ENCODE results near the gene SRMS.

SRMS gene

DNA sequence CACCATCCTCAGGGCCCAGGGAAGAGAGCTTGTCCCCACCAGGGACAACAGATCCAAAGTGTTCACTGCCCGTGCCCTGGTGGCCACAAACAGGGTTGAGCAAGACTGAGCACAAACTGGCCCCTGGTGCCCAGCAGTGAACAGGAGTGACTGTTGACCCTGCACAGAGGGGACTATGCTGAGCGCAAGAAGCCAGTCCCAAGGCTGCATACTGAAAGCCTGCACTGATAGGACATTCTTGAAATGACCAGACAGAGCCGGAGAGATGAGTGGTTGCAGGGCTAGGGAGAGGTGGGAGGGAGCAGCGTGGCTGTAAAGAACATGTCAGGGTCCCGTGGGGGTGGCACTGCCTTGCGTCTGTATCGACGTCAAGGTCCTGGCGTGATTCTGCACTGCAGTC is 3.5 kb upstream of the SRMS start:
- DNase-seq, result no peak

DNA sequence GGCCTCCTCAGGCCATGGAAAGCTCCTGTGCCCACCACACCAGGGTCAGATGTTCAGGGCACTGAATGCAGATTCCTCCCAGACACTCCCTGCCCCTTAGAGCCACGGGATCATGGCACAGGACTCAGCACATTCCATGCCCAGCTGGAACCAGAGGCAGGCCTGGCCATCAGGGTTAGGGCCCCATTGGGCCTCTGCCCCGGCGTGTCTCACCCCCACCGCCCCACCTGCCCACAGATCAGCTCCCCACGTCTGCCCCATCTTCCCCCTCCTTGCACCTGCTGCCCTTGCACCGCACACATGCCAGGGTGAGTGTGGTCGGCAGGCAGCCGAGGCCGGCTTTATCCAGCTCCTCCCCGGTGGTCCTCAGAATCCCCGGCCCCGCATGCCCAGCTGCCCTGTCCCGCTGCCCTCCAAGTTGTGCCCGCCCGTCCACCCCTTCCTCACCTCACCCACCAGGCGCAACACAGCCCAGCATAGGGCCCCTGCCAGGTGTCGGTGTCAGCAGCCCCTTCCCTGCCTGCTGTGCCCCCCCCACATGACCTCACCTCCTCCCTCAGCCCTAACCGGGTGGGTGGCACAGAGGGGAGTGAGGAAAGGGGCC is 2.2 kb upstream of the SRMS start:
- no peak for DNase-seq

GRCh38 chr20:63549019-63549418 is 1.5 kb upstream of the SRMS start:
- no peak for DNase-seq

DNA sequence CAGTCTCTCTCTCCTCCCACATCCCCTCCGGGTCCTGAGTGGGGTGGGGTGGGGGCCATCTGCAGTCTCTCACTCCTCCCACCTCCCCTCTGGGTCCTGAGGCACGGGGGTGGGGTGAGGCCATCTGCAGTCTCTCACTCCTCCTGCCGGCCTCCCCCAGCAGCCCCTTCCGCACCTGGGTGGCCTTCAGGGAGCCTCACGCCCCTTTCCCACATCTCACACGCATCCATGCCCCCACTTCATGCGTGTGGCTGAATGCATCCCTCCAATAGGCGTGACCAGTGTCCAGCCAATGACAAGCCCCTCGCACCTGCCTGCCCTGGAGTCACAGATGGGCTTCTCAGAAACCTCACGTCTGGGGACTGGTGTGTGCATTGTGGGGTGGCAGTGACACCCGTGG is 993 bp upstream of the SRMS start:
- no peak for DNase-seq

GRCh38 chr20:63546956-63547724 is 409 bp downstream of the SRMS start:
- no peak for DNase-seq

DNA sequence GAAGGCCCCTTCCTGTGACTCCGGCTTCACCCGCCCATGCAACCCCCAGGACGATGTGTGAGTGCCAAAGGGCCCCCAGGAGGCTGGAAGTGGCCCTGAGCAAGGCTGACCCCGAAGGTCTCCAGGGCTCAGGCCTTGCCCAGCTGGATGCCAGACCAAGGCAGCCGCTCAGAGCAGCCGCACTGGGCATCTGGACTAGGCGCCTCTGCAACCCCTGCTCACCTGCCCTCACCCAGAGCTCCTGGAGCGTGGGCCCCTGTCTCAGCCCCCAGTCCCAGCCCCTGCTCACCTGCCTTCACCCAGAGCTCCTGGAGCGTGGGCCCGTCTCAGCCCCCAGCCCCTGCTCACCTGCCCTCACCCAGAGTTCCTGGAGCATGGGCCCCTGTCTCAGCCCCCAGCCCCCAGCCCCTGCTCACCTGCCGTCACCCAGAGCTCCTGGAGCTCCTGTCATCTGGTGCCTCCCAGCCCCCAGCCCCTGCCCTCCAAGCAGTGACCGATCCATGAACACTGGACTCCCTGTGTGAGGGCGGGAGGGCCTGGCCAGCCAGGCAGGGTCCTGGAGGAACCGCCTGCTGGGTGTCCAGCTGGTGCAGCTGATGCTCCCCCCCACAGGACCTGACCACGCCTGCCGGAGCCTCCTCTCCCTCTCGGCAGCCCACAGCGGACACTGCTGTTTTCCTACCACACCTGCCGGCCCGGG is 1.1 kb downstream of the SRMS start:
- DNase-seq, result no peak

- DNase-seq, result no peak
Measured at GRCh38 chr20:63545814-63546213, 1.7 kb downstream of the SRMS start.

DNA sequence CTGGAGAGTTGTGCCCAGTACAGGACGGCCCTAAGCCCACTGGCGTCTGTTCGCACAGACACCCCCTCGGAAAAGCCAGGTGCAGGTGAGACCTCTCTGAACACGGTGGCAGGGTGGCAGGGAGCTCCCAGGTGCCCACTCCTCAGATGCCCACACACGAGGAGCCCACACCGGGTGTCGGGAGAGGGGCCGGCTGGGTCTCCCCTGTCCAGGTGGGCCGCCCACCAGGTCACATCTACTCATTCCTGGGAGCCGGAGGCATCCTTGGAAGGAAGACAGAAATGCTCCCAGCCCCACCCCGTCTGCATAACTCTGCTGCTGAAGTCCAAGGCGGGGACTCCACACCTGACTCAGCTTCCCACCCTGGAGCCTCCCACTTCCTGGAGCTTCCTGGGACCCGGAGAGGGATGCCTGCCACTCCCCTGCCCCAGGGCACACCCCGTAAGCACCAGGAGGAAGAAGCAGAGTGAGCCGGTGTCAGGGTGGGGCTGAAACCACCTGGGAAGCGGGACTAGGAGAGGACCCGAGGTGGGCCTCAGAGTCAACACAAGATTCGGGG is 2.5 kb downstream of the SRMS start:
- DNase-seq, result no peak

- DNase-seq, result no peak
Measured at GRCh38 chr20:63544241-63544957, 3.1 kb downstream of the SRMS start.

GRCh38 chr20:63543733-63544132 is 3.8 kb downstream of the SRMS start:
- DNase-seq, result no peak

GRCh38 chr20:63543131-63543530 is 4.4 kb downstream of the SRMS start:
- DNase-seq, result no peak

- DNase-seq, result no peak
Measured at GRCh38 chr20:63542696-63543095, 4.9 kb downstream of the SRMS start.

DNA sequence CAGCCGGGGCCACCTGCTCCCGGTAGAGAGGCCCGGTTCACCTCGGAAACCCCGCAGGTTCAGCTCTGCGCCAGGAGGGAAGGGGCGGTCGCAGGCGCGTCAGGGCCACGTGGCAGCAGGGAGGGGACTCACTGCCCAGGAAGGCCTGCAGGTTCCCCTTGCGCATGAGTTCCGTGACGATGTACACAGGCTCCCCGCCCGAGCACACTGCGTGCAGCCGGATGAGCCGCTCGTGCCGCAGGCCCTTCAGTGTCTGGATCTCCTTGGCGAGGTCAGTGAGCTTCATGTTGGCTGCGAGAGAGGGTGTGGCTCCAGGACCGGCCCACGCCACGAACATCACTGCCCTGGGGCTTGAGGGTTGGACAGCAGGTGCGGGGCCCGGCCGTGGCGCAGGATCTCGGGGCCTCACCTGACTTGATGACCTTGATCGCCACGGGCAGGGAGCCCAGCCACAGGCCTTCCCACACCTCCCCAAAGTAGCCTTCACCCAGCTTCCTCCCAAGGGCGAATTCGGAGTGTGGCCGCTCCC is 5.5 kb downstream of the SRMS start:
- no peak for DNase-seq

- no peak for DNase-seq
Measured at GRCh38 chr20:63541371-63541770, 6.2 kb downstream of the SRMS start.

DNA sequence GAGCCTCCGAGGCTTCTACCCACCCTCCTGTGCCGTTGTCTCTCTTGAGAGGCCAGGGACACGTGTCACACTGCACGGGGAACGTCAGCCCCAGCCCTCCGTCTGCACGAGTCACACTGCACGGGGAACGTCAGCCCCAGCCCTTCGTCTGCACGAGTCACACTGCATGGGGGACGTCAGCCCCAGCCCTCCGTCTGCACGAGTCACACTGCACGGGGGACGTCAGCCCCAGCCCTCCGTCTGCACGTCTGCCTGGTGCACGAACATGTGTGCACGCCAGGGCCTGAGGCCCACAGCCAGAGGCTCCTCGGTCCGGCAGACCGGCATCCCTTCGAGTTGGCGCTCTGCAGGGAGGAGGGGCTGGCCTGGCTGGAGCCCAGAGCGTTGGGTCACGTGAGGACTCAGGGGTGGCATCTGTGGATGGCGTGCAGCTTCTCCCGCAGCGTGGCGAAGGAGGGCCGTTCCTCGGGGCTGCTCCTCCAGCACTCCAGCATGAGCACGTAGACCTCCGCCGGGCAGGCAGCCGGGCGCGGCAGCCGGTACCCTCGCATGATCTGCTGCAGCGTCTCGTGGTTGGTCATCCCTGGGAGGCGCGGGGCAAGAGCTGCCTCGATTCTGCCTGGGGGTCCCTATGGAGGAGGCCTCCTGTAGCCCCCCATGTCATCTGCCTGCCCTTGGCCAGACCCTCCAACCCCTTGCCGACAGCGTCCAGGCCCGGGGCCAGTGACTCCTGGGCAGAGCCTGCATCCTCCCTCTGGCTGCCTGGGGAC is 6.9 kb downstream of the SRMS start:
- DNase-seq, result no peak

DNA sequence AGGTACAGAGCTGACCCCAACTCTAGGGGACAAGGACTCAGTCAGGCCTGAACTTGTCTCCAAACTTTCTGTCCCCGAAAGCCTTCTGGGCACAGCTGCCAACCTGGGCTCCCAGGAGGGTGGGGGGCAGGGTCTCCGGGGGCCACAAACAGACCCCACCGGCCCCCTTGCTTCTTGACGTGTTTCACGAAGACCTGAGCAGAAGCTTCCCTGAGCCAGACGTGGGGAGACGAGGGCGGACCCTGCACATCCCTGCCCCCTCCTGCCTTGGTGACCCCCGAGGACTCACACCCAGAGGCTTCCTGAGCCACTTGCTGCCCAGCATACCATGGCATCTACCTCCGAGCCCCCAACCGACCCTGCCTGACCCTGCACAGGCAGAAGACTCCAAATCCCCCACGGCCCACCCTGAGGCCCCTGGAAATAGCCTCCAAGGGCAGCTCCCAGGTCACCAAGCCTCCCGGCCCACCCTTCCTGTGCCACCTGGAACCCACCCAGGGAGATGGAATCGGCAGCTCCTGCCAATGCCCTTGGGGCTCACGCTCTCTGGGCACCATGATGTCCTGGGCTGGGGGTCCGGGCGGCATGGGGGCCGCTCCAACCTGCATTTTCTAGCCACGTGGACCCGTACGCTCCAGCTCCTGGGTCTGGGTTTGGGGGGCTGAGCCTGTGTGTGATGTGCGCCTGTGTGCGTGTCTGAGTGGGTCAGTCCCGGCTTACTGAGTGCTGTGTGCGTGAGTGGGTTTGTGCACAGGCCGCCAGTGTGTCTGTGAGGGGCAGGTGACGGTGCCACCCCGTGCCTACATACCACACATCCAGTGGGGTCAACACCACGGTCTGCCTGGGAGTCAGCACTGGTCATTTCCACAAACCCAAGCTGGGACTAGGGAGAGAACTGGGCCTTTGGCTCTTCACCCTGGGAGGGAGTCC is 7.8 kb downstream of the SRMS start:
- DNase-seq, result no peak

DNA sequence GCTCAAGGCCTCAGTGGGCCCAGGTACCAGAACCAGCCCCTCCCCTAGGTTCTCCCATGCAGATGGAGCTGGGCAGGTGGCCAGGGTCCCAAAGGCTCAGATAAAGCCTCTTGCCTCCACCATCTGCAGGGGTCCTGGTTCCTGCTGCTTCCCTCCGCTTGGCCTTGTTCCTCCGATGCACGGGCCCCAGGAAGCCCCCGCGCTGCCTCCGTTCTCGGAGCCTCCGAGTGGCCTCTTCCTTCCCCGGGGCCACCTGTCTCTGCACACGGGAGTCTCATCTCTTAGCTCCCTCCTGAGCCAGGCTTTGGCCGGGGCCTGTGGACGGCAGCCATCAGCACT is 8.5 kb downstream of the SRMS start:
- no peak for DNase-seq

- peak; percentile 22 for DNase-seq
Measured at GRCh38 chr20:63538204-63539091, 9.1 kb downstream of the SRMS start.

DNA sequence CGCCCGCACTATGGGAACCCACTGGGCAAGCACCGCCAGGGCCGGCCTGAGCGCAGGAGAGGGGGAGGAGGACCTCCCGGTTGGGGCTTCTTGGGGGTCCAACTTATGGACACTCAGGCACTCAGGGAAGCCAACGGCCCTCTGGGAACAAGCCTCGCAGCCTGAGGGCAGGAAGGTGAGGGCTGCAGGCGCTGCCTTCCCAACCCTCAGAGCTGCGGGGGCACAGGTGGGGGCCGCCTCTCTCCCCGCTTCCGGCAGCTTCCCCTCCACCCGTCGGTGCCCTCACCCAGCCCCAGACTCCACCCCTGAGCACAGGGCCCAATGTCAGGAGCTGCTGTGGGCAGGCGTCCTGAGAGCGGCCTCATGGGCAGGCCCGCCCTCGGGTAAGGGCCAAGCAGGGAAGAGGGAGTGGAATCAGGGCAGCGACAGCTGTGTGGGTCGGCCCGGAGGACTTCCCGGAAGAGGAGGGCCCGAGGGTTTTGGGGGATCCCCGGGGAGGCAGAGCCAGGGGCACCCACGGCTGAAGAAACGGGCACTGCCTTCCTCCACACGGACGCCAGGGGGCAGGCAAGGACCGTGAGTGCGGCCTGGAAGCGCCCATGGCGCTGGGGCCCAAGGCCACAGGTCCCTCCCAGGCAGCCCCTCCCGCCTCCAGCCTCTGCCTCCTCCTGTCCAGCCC is 9.9 kb downstream of the SRMS start:
- DNase-seq, result peak; percentile 34

All from NCI-H2081 treated with DMSO at 0.1 percent for 48 hours (cell line).